Measurements from ENCODE around the gene MCRIP2. TPM values are rescaled to one million over a fixed set of nuclear protein-coding genes. Genes with fewer than 3 reads are reported as not detected.
A peak's percentile ranks its signal among the peaks of the same experiment; 100 is the strongest.

The MCRIP2 gene
- total and polyA plus RNA-seq, 5 donors from 2014 or later: 10.5 to 23.1 (median 18.2) TPM

- H3K36me3 ChIP-seq (ENCODE audit: control insufficient read depth, insufficient read depth, low read length): peaks cover 9% of the 10 kb centered on the region
- no peak for DNase-seq
- Mint-ChIP-seq H3K27ac (peak overlapping the region in 2 of 3 donors; percentile 69 to 85), H3K9me3 (no peaks in the 10 kb centered on the region), H3K27me3 (no peaks in the 10 kb centered on the region), H3K4me1 (peaks cover 0 to 41% (median 5%) of the 10 kb centered on the region in 4 donors), H3K4me3 (peak overlapping the region; percentile 76 to 86 (median 76)), H3K36me3 (peaks cover 3% of the 10 kb centered on the region)
- no peak overlapping the region for H3K4me3 ChIP-seq (ENCODE audit: low read depth, low read length)
- H3K4me1 ChIP-seq (ENCODE audit: control insufficient read depth, insufficient read depth, low read length, poor library complexity, severe bottlenecking): peaks cover 43% of the 10 kb centered on the region
- no peak overlapping the region for H3K27ac ChIP-seq (ENCODE audit: insufficient read depth, low read length, poor library complexity, severe bottlenecking)
- no peak for ATAC-seq (ENCODE audit: low read depth in 2 of 2)
- no peaks in the 10 kb centered on the region for H3K9me3 ChIP-seq (ENCODE audit: control insufficient read depth in 2 of 2, low read length in 2 of 2)
- no peaks in the 10 kb centered on the region for H3K27me3 ChIP-seq (ENCODE audit: control insufficient read depth, insufficient read depth, low read length)
Measured at GRCh38 chr16:681746-682427, 40.3 kb downstream of the MCRIP2 start.

- Histone ChIP-seq H3K4me3 (ENCODE audit: low read depth, low read length) (no peak overlapping the region), H3K9me3 (ENCODE audit: control insufficient read depth in 2 of 2, low read length in 2 of 2) (no peaks in the 10 kb centered on the region), H3K4me1 (ENCODE audit: control insufficient read depth, insufficient read depth, low read length, poor library complexity, severe bottlenecking) (peaks cover 43% of the 10 kb centered on the region), H3K27me3 (ENCODE audit: control insufficient read depth, insufficient read depth, low read length) (no peaks in the 10 kb centered on the region), H3K36me3 (ENCODE audit: control insufficient read depth, insufficient read depth, low read length) (peaks cover 12% of the 10 kb centered on the region), H3K27ac (ENCODE audit: insufficient read depth, low read length, poor library complexity, severe bottlenecking) (peak overlapping the region; percentile 73)
- Mint-ChIP-seq H3K27me3 (no peaks in the 10 kb centered on the region), H3K4me3 (peak overlapping the region; percentile 76 to 86 (median 80)), H3K27ac (peak overlapping the region in 2 of 3 donors; percentile 85 to 86), H3K4me1 (peaks cover 0 to 38% (median 5%) of the 10 kb centered on the region in 4 donors), H3K36me3 (peaks cover 3% of the 10 kb centered on the region), H3K9me3 (no peaks in the 10 kb centered on the region)
- DNase-seq: no peak
- no peak for ATAC-seq (ENCODE audit: low read depth in 2 of 2)
Measured at GRCh38 chr16:682493-683395, 41.1 kb downstream of the MCRIP2 start.

GRCh38 chr16:683396-684070 lies 41.9 kb downstream of the MCRIP2 start:
- Histone ChIP-seq H3K27me3 (ENCODE audit: control insufficient read depth, insufficient read depth, low read length) (no peaks in the 10 kb centered on the region), H3K27ac (ENCODE audit: insufficient read depth, low read length, poor library complexity, severe bottlenecking) (peak overlapping the region; percentile 73), H3K9me3 (ENCODE audit: control insufficient read depth in 2 of 2, low read length in 2 of 2) (no peaks in the 10 kb centered on the region), H3K4me1 (ENCODE audit: control insufficient read depth, insufficient read depth, low read length, poor library complexity, severe bottlenecking) (peaks cover 43% of the 10 kb centered on the region), H3K36me3 (ENCODE audit: control insufficient read depth, insufficient read depth, low read length) (peaks cover 12% of the 10 kb centered on the region), H3K4me3 (ENCODE audit: low read depth, low read length) (no peak overlapping the region)
- Mint-ChIP-seq H3K36me3 (peaks cover 3% of the 10 kb centered on the region), H3K27me3 (no peaks in the 10 kb centered on the region), H3K9me3 (no peaks in the 10 kb centered on the region), H3K4me1 (peaks cover 0 to 38% (median 5%) of the 10 kb centered on the region in 4 donors), H3K27ac (peak overlapping the region in 2 of 3 donors; percentile 31 to 83), H3K4me3 (peak overlapping the region; percentile 76 to 86 (median 82))
- ATAC-seq (ENCODE audit: low read depth in 2 of 2): no peak
- DNase-seq: no peak

GRCh38 chr16:684071-684794 lies 42.6 kb downstream of the MCRIP2 start, which contains the start of gene JMJD8:
TSS of gene JMJD8 (minus strand) at chr16:684334. CDS start at chr16:684319, 15 bp downstream.
- Mint-ChIP-seq H3K4me1 (peaks cover 0 to 42% (median 3%) of the 10 kb centered on the region in 4 donors), H3K9me3 (no peaks in the 10 kb centered on the region), H3K36me3 (peaks cover 3% of the 10 kb centered on the region), H3K4me3 (peak within 1 kb of the TSS; percentile 77 to 86 (median 82)), H3K27me3 (no peaks in the 10 kb centered on the region), H3K27ac (peak within 1 kb of the TSS in 2 of 3 donors; percentile 31 to 83)
- peak within 1 kb of the TSS; percentile 73 for H3K27ac ChIP-seq (ENCODE audit: insufficient read depth, low read length, poor library complexity, severe bottlenecking)
- no peaks in the 10 kb centered on the region for H3K27me3 ChIP-seq (ENCODE audit: control insufficient read depth, insufficient read depth, low read length)
- DNase-seq (peak; percentile 93 to 97 (median 96)), ATAC-seq (ENCODE audit: low read depth in 2 of 2) (peak; percentile 75 to 80)
- no peak within 1 kb of the TSS for H3K4me3 ChIP-seq (ENCODE audit: low read depth, low read length)
- peaks cover 12% of the 10 kb centered on the region for H3K36me3 ChIP-seq (ENCODE audit: control insufficient read depth, insufficient read depth, low read length)
- no peaks in the 10 kb centered on the region for H3K9me3 ChIP-seq (ENCODE audit: control insufficient read depth in 2 of 2, low read length in 2 of 2)
- peaks cover 42% of the 10 kb centered on the region for H3K4me1 ChIP-seq (ENCODE audit: control insufficient read depth, insufficient read depth, low read length, poor library complexity, severe bottlenecking)

GRCh38 chr16:684961-685696 lies 43.5 kb downstream of the MCRIP2 start:
- Mint-ChIP-seq H3K4me3 (no peak overlapping the region), H3K36me3 (peaks cover 3% of the 10 kb centered on the region), H3K4me1 (peaks cover 0 to 49% (median 6%) of the 10 kb centered on the region in 4 donors), H3K27me3 (no peaks in the 10 kb centered on the region), H3K27ac (no peak overlapping the region), H3K9me3 (no peaks in the 10 kb centered on the region)
- DNase-seq (no peak), ATAC-seq (ENCODE audit: low read depth in 2 of 2) (no peak)
- Histone ChIP-seq H3K9me3 (ENCODE audit: control insufficient read depth in 2 of 2, low read length in 2 of 2) (no peaks in the 10 kb centered on the region), H3K36me3 (ENCODE audit: control insufficient read depth, insufficient read depth, low read length) (peaks cover 12% of the 10 kb centered on the region), H3K27me3 (ENCODE audit: control insufficient read depth, insufficient read depth, low read length) (no peaks in the 10 kb centered on the region), H3K27ac (ENCODE audit: insufficient read depth, low read length, poor library complexity, severe bottlenecking) (peak overlapping the region; percentile 73), H3K4me3 (ENCODE audit: low read depth, low read length) (no peak overlapping the region), H3K4me1 (ENCODE audit: control insufficient read depth, insufficient read depth, low read length, poor library complexity, severe bottlenecking) (peaks cover 46% of the 10 kb centered on the region)

GRCh38 chr16:685967-686366 lies 44.3 kb downstream of the MCRIP2 start:
- Histone ChIP-seq H3K27me3 (ENCODE audit: control insufficient read depth, insufficient read depth, low read length) (no peaks in the 10 kb centered on the region), H3K4me1 (ENCODE audit: control insufficient read depth, insufficient read depth, low read length, poor library complexity, severe bottlenecking) (peaks cover 46% of the 10 kb centered on the region), H3K36me3 (ENCODE audit: control insufficient read depth, insufficient read depth, low read length) (peaks cover 12% of the 10 kb centered on the region), H3K27ac (ENCODE audit: insufficient read depth, low read length, poor library complexity, severe bottlenecking) (no peak overlapping the region), H3K4me3 (ENCODE audit: low read depth, low read length) (no peak overlapping the region), H3K9me3 (ENCODE audit: control insufficient read depth in 2 of 2, low read length in 2 of 2) (no peaks in the 10 kb centered on the region)
- DNase-seq: no peak
- Mint-ChIP-seq H3K36me3 (peaks cover 3% of the 10 kb centered on the region), H3K9me3 (no peaks in the 10 kb centered on the region), H3K27ac (peak overlapping the region in 1 of 3 donors; percentile 32), H3K27me3 (no peaks in the 10 kb centered on the region), H3K4me3 (peak overlapping the region in 2 of 4 donors; percentile 41 to 60), H3K4me1 (peaks cover 2 to 52% (median 10%) of the 10 kb centered on the region in 4 donors)
- no peak for ATAC-seq (ENCODE audit: low read depth in 2 of 2)
